ENCODE data around the gene COL11A2. TPM values are rescaled to one million over a fixed set of nuclear protein-coding genes. Genes with fewer than 3 reads are reported as not detected.

The COL11A2 gene
- total RNA-seq, 1 experiment from 2014 or later = 2.3 TPM

GRCh38 chr6:33139596-33140206 lies 52.6 kb downstream of the COL11A2 start:
- WGBS (ENCODE audit: extremely low coverage, insufficient read length, low lambda C conversion rate) = no CpG with 5 or more reads among the region's 8 CpGs
- no peak overlapping the region for H2BK5ac ChIP-seq (ENCODE audit: insufficient read length, low read length)
- Mint-ChIP-seq H3K27ac (no peak overlapping the region), H3K27me3 (ENCODE audit: low read depth) (peaks cover 4% of the 10 kb centered on the region), H3K4me3 (no peak overlapping the region), H3K9me3 (peaks cover 3 to 6% of the 10 kb centered on the region in 2 experiments; a peak in 3 of 5 replicates), H3K4me1 (peaks cover 3% of the 10 kb centered on the region in 2 experiments), H3K36me3 (ENCODE audit: insufficient read depth in 1 of 3, low read depth in 3 of 3) (peaks cover 0 to 3% (median 0%) of the 10 kb centered on the region in 3 experiments; a peak in 3 of 7 replicates)
- H2AFZ ChIP-seq (ENCODE audit: low read length) = no peak overlapping the region
- no peak overlapping the region for H3K4me2 ChIP-seq (ENCODE audit: insufficient read depth, insufficient read length, low read length)
- H2BK15ac ChIP-seq (ENCODE audit: low read depth, low read length) = no peak overlapping the region
- no peak overlapping the region for H3K14ac ChIP-seq (ENCODE audit: insufficient read depth, low read length)
- H3K9ac ChIP-seq (ENCODE audit: extremely low read depth, insufficient read length, low read length) = no peak overlapping the region
- H4K20me1 ChIP-seq (ENCODE audit: control insufficient read depth, insufficient read depth, insufficient read length) = no peaks in the 10 kb centered on the region
- H3K56ac ChIP-seq (ENCODE audit: insufficient read length, low read depth, low read length) = no peak overlapping the region
- no peak overlapping the region for H2BK12ac ChIP-seq (ENCODE audit: insufficient read length, low read depth, low read length)
- no peak overlapping the region for H4K91ac ChIP-seq (ENCODE audit: insufficient read length, low read depth, low read length)
- H3K79me1 ChIP-seq (ENCODE audit: insufficient read depth, low read depth, low read length, poor library complexity, severe bottlenecking) = no peaks in the 10 kb centered on the region
- H3K4me1 ChIP-seq (ENCODE audit: insufficient read depth, low read length) = no peaks in the 10 kb centered on the region; the same call in 1 of the 2 replicates
- H4K8ac ChIP-seq (replicated peaks; ENCODE audit: insufficient read length, low read depth, low read length) = no peak overlapping the region
- no peak overlapping the region for H2BK120ac ChIP-seq (ENCODE audit: low read depth, low read length, poor library complexity, severe bottlenecking)
- DNase-seq = no peak
- H3K23me2 ChIP-seq (ENCODE audit: insufficient read length, low read depth, low read length, poor library complexity, severe bottlenecking) = no peaks in the 10 kb centered on the region
- no peak overlapping the region for H3T11ph ChIP-seq (ENCODE audit: low read length)
- H3K79me2 ChIP-seq (ENCODE audit: insufficient read depth, low read length) = no peaks in the 10 kb centered on the region
- H3K27ac ChIP-seq (ENCODE audit: insufficient read length, low read depth, low read length) = no peak overlapping the region
- no peak overlapping the region for H2AK5ac ChIP-seq (ENCODE audit: insufficient read length, low read length)
- H4K5ac ChIP-seq (ENCODE audit: insufficient read length, low read depth, low read length) = no peak overlapping the region
- H3K9me3 ChIP-seq (ENCODE audit: control insufficient read depth, low read depth, low read length) = no peaks in the 10 kb centered on the region
- H3K23ac ChIP-seq (ENCODE audit: insufficient read length, low read depth, low read length) = no peak overlapping the region
- H3K27me3 ChIP-seq (ENCODE audit: insufficient read depth, low read length) = no peaks in the 10 kb centered on the region
- no peak overlapping the region for H2BK20ac ChIP-seq (ENCODE audit: low read depth, low read length, poor library complexity, severe bottlenecking)
- H3K4ac ChIP-seq (ENCODE audit: low read depth, low read length) = no peak overlapping the region
- no peak for TF ChIP-seq CTCF (conservative IDR thresholded peaks at IDR 0.05)
- no peak overlapping the region for H3K18ac ChIP-seq (ENCODE audit: insufficient read length, low read depth, low read length)
